ENCODE data around the gene NCAPH2. TPM values are rescaled to one million over a fixed set of nuclear protein-coding genes. Genes with fewer than 3 reads are reported as not detected.
"Not testable (repeated sequence)": the region's sequence is repeated elsewhere in the genome, so short reads cannot be mapped to it uniquely, and the experiment has no call there.

NCAPH2 gene
- total RNA-seq, 2 donors from 2014 or later, result 97.0 to 103 TPM

GRCh38 chr22:50529416-50529896 is 21.4 kb downstream of the NCAPH2 start:
- no peak for ATAC-seq
- H3K9me3 ChIP-seq (ENCODE audit: control insufficient read depth, low read length, poor library complexity, severe bottlenecking), result no peaks in the 10 kb centered on the region
- H3K36me3 Mint-ChIP-seq (ENCODE audit: low read depth), result peaks cover 2% of the 10 kb centered on the region
- H3K27me3 Mint-ChIP-seq, result no peaks in the 10 kb centered on the region
- peaks cover 35% of the 10 kb centered on the region for H3K4me1 Mint-ChIP-seq
- peak overlapping the region; percentile 82 for H3K4me3 Mint-ChIP-seq
- no peak for DNase-seq
- no peak overlapping the region for H3K27ac Mint-ChIP-seq

- no peaks in the 10 kb centered on the region for H3K9me3 ChIP-seq (ENCODE audit: control insufficient read depth, low read length, poor library complexity, severe bottlenecking)
- Mint-ChIP-seq H3K4me1 (peaks cover 32% of the 10 kb centered on the region), H3K36me3 (ENCODE audit: low read depth) (peaks cover 2% of the 10 kb centered on the region), H3K4me3 (peak within 1 kb of the TSS; percentile 95), H3K27ac (peak within 1 kb of the TSS; percentile 96), H3K27me3 (no peaks in the 10 kb centered on the region)
- ATAC-seq (peak; percentile 4), DNase-seq (peak; percentile 44 to 71 (median 60))
Measured at GRCh38 chr22:50529897-50530579, 22.0 kb downstream of the NCAPH2 start, which contains the start of gene TYMP. TSS of gene TYMP (minus strand) at chr22:50530012. CDS start at chr22:50529709, 303 bp downstream.

GRCh38 chr22:50530580-50530876 is 22.5 kb downstream of the NCAPH2 start:
- Mint-ChIP-seq H3K36me3 (ENCODE audit: low read depth) (peaks cover 2% of the 10 kb centered on the region), H3K27me3 (no peaks in the 10 kb centered on the region), H3K27ac (peak overlapping the region; percentile 96), H3K4me1 (peaks cover 30% of the 10 kb centered on the region), H3K4me3 (peak overlapping the region; percentile 95)
- no peaks in the 10 kb centered on the region for H3K9me3 ChIP-seq (ENCODE audit: control insufficient read depth, low read length, poor library complexity, severe bottlenecking)
- ATAC-seq, result no peak
- no peak for DNase-seq

- peaks cover 30% of the 10 kb centered on the region for H3K4me1 Mint-ChIP-seq
- peaks cover 2% of the 10 kb centered on the region for H3K36me3 Mint-ChIP-seq (ENCODE audit: low read depth)
- peak overlapping the region; percentile 95 for H3K4me3 Mint-ChIP-seq
Measured at GRCh38 chr22:50530877-50531545, 23.0 kb downstream of the NCAPH2 start.

GRCh38 chr22:50531546-50531961 is 23.5 kb downstream of the NCAPH2 start:
- H3K4me3 Mint-ChIP-seq, result peak overlapping the region; percentile 95
- no peaks in the 10 kb centered on the region for H3K9me3 ChIP-seq (ENCODE audit: control insufficient read depth, low read length, poor library complexity, severe bottlenecking)
- no peaks in the 10 kb centered on the region for H3K27me3 Mint-ChIP-seq
- ATAC-seq (peak; percentile 57), DNase-seq (peak; percentile 44 to 56 (median 46))
- peak overlapping the region; percentile 96 for H3K27ac Mint-ChIP-seq
- H3K36me3 Mint-ChIP-seq (ENCODE audit: low read depth), result peaks cover 2% of the 10 kb centered on the region
- H3K4me1 Mint-ChIP-seq, result peaks cover 30% of the 10 kb centered on the region

More at GRCh38 chr22:50530877-50531545, 23.0 kb downstream of the NCAPH2 start:
- no peaks in the 10 kb centered on the region for H3K9me3 ChIP-seq (ENCODE audit: control insufficient read depth, low read length, poor library complexity, severe bottlenecking)
- Mint-ChIP-seq H3K27ac (peak overlapping the region; percentile 96), H3K27me3 (no peaks in the 10 kb centered on the region)
- DNase-seq (peak; percentile 60 to 62 (median 61)), ATAC-seq (peak; percentile 60)

GRCh38 chr22:50531962-50532674 is 24.1 kb downstream of the NCAPH2 start:
- H3K36me3 Mint-ChIP-seq (ENCODE audit: low read depth), result peaks cover 2% of the 10 kb centered on the region
- H3K27ac Mint-ChIP-seq, result peak overlapping the region; percentile 96
- DNase-seq (no peak), ATAC-seq (no peak)
- H3K27me3 Mint-ChIP-seq, result no peaks in the 10 kb centered on the region
- H3K9me3 ChIP-seq (ENCODE audit: control insufficient read depth, low read length, poor library complexity, severe bottlenecking), result no peaks in the 10 kb centered on the region
- peak overlapping the region; percentile 95 for H3K4me3 Mint-ChIP-seq
- peaks cover 25% of the 10 kb centered on the region for H3K4me1 Mint-ChIP-seq

GRCh38 chr22:50532824-50533796 is 25.1 kb downstream of the NCAPH2 start:
- H3K4me3 Mint-ChIP-seq, result peak overlapping the region; percentile 95
- DNase-seq (no peak), ATAC-seq (no peak)
- peaks cover 24% of the 10 kb centered on the region for H3K4me1 Mint-ChIP-seq
- H3K27me3 Mint-ChIP-seq, result no peaks in the 10 kb centered on the region
- H3K36me3 Mint-ChIP-seq (ENCODE audit: low read depth), result peaks cover 2% of the 10 kb centered on the region
- peak overlapping the region; percentile 96 for H3K27ac Mint-ChIP-seq
- no peaks in the 10 kb centered on the region for H3K9me3 ChIP-seq (ENCODE audit: control insufficient read depth, low read length, poor library complexity, severe bottlenecking)

- not testable (repeated sequence) for H3K36me3 Mint-ChIP-seq (ENCODE audit: low read depth); DNase-seq; H3K9me3 ChIP-seq (ENCODE audit: control insufficient read depth, low read length, poor library complexity, severe bottlenecking); H3K27me3 Mint-ChIP-seq; ATAC-seq
- peak overlapping the region; percentile 96 for H3K27ac Mint-ChIP-seq
- peak overlapping the region; percentile 45 for H3K4me3 Mint-ChIP-seq
- H3K4me1 Mint-ChIP-seq, result peaks cover 25% of the 10 kb centered on the region
Measured at GRCh38 chr22:50533856-50534711, 26.1 kb downstream of the NCAPH2 start.

GRCh38 chr22:50535113-50535512 is 27.1 kb downstream of the NCAPH2 start:
- ATAC-seq (no peak), DNase-seq (no peak)
- peaks cover 33% of the 10 kb centered on the region for H3K4me1 Mint-ChIP-seq
- H3K27ac Mint-ChIP-seq, result no peak overlapping the region
- H3K4me3 Mint-ChIP-seq, result no peak overlapping the region
- peaks cover 2% of the 10 kb centered on the region for H3K36me3 Mint-ChIP-seq (ENCODE audit: low read depth)
- H3K27me3 Mint-ChIP-seq, result no peaks in the 10 kb centered on the region
- H3K9me3 ChIP-seq (ENCODE audit: control insufficient read depth, low read length, poor library complexity, severe bottlenecking), result no peaks in the 10 kb centered on the region

GRCh38 chr22:50536226-50536625 is 28.2 kb downstream of the NCAPH2 start:
- Mint-ChIP-seq H3K4me3 (no peak overlapping the region), H3K27me3 (no peaks in the 10 kb centered on the region), H3K4me1 (peaks cover 38% of the 10 kb centered on the region), H3K36me3 (ENCODE audit: low read depth) (peaks cover under 1% of the 10 kb centered on the region), H3K27ac (no peak overlapping the region)
- no peaks in the 10 kb centered on the region for H3K9me3 ChIP-seq (ENCODE audit: control insufficient read depth, low read length, poor library complexity, severe bottlenecking)
- ATAC-seq, result no peak
- no peak for DNase-seq

- DNase-seq (no peak), ATAC-seq (no peak)
- Mint-ChIP-seq H3K4me1 (peaks cover 39% of the 10 kb centered on the region), H3K27me3 (no peaks in the 10 kb centered on the region), H3K4me3 (peak overlapping the region; percentile 66), H3K36me3 (ENCODE audit: low read depth) (no peaks in the 10 kb centered on the region), H3K27ac (peak overlapping the region; percentile 100)
- H3K9me3 ChIP-seq (ENCODE audit: control insufficient read depth, low read length, poor library complexity, severe bottlenecking), result no peaks in the 10 kb centered on the region
Measured at GRCh38 chr22:50537765-50538164, 29.7 kb downstream of the NCAPH2 start.

GRCh38 chr22:50540381-50540780 is 32.4 kb downstream of the NCAPH2 start:
- Mint-ChIP-seq H3K4me3 (no peak overlapping the region), H3K36me3 (ENCODE audit: low read depth) (no peaks in the 10 kb centered on the region), H3K27ac (peak overlapping the region; percentile 100), H3K4me1 (peaks cover 33% of the 10 kb centered on the region), H3K27me3 (no peaks in the 10 kb centered on the region)
- DNase-seq (no peak), ATAC-seq (no peak)
- H3K9me3 ChIP-seq (ENCODE audit: control insufficient read depth, low read length, poor library complexity, severe bottlenecking), result no peaks in the 10 kb centered on the region
